OCI-LY7 (cell line): Measurements from ENCODE around the gene VIPR2.

Experiments used
- EZH2phosphoT487 ChIP-seq: fragments of 200-600 bp; sonication (generic); IDR thresholded peaks from 2 replicates; pipeline ENCODE4 v1.6.1; 2018; ENCODE audit warnings: low read depth, borderline replicate concordance, mild to moderate bottlenecking, mixed run types, antibody characterized with exemption, low read length, moderate library complexity, mixed read lengths
- TF ChIP-seq, protein P1 (sequence below): fragments of 200-600 bp; sonication (generic); conservative IDR thresholded peaks from 2 replicates; pipeline ENCODE4 v1.5.1; 2014; ENCODE audit warnings: mild to moderate bottlenecking, antibody characterized with exemption, low read length, moderate library complexity, mixed read lengths

DNA sequence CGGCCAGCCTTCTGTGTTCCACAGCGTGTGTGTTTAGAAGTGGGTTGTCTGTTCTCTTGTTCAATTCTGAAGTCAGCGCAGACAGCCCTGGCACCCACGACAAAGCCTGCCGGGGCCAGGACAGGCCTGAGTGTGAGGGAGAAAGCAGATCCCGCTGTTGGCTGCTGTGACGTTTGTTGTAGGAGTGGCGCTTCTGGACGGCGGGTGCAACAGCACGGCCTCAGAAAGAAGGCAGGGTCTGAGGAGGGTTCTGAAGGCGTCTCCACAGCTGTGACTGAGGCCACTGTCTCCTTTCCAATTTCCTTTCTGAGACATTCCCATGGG, 76.2 kb downstream of the VIPR2 start:
- TF ChIP-seq, protein P1, sequence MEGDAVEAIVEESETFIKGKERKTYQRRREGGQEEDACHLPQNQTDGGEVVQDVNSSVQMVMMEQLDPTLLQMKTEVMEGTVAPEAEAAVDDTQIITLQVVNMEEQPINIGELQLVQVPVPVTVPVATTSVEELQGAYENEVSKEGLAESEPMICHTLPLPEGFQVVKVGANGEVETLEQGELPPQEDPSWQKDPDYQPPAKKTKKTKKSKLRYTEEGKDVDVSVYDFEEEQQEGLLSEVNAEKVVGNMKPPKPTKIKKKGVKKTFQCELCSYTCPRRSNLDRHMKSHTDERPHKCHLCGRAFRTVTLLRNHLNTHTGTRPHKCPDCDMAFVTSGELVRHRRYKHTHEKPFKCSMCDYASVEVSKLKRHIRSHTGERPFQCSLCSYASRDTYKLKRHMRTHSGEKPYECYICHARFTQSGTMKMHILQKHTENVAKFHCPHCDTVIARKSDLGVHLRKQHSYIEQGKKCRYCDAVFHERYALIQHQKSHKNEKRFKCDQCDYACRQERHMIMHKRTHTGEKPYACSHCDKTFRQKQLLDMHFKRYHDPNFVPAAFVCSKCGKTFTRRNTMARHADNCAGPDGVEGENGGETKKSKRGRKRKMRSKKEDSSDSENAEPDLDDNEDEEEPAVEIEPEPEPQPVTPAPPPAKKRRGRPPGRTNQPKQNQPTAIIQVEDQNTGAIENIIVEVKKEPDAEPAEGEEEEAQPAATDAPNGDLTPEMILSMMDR, result no peak
- TF ChIP-seq EZH2phosphoT487, result no peak
